ENCODE data around the gene VWA5B2.

GRCh38 chr3:184258926-184259325 is 29.5 kb downstream of the VWA5B2 start:
- TF ChIP-seq, protein P1, sequence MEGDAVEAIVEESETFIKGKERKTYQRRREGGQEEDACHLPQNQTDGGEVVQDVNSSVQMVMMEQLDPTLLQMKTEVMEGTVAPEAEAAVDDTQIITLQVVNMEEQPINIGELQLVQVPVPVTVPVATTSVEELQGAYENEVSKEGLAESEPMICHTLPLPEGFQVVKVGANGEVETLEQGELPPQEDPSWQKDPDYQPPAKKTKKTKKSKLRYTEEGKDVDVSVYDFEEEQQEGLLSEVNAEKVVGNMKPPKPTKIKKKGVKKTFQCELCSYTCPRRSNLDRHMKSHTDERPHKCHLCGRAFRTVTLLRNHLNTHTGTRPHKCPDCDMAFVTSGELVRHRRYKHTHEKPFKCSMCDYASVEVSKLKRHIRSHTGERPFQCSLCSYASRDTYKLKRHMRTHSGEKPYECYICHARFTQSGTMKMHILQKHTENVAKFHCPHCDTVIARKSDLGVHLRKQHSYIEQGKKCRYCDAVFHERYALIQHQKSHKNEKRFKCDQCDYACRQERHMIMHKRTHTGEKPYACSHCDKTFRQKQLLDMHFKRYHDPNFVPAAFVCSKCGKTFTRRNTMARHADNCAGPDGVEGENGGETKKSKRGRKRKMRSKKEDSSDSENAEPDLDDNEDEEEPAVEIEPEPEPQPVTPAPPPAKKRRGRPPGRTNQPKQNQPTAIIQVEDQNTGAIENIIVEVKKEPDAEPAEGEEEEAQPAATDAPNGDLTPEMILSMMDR (conservative IDR thresholded peaks at IDR 0.05; ENCODE audit: low read depth, low read length): no peak
- no peak for TF ChIP-seq EZH2phosphoT487 (IDR thresholded peaks at IDR 0.05; ENCODE audit: borderline replicate concordance, low read length)
- TF ChIP-seq EZH2 (IDR thresholded peaks at IDR 0.05; ENCODE audit: low read length, unreplicated experiment): no peak

All from PC-3 (cell line).